ENCODE data around the gene CYP8B1.
A peak's percentile ranks its signal among the peaks of the same experiment; 100 is the strongest.

The CYP8B1 gene

GRCh38 chr3:42851228-42851834 is 24.3 kb downstream of the CYP8B1 start:
- DNase-seq = peak; percentile 77

- peak; percentile 24 for DNase-seq
These were observed 25.4 kb downstream of the CYP8B1 start for GRCh38 chr3:42850263-42850662.

- DNase-seq = peak; percentile 27
These were observed 26.7 kb downstream of the CYP8B1 start for GRCh38 chr3:42849017-42849416.

GRCh38 chr3:42847731-42848130 is 27.9 kb downstream of the CYP8B1 start:
- DNase-seq = peak; percentile 51

- DNase-seq = no peak
These were observed 28.8 kb downstream of the CYP8B1 start for GRCh38 chr3:42846685-42847522.

GRCh38 chr3:42844815-42845214 is 30.9 kb downstream of the CYP8B1 start:
- DNase-seq = no peak

GRCh38 chr3:42844412-42844713 is 31.3 kb downstream of the CYP8B1 start:
- peak; percentile 55 for DNase-seq

- DNase-seq = peak; percentile 29
These were observed 31.8 kb downstream of the CYP8B1 start for GRCh38 chr3:42843713-42844411.

- no peak for DNase-seq
These were observed 34.3 kb downstream of the CYP8B1 start for GRCh38 chr3:42841332-42841731.

GRCh38 chr3:42839616-42840015 is 36.1 kb downstream of the CYP8B1 start:
- peak; percentile 70 for DNase-seq

GRCh38 chr3:42838571-42838970 is 37.1 kb downstream of the CYP8B1 start:
- no peak for DNase-seq

- DNase-seq = no peak
These were observed 39.2 kb downstream of the CYP8B1 start for GRCh38 chr3:42836150-42837123.

GRCh38 chr3:42831321-42831713 is 44.4 kb downstream of the CYP8B1 start:
- peak; percentile 87 for DNase-seq

- peak; percentile 63 for DNase-seq
These were observed 45.0 kb downstream of the CYP8B1 start for GRCh38 chr3:42830437-42831320.

GRCh38 chr3:42829628-42830436 is 45.8 kb downstream of the CYP8B1 start:
- no peak for DNase-seq

- DNase-seq = peak; percentile 80
These were observed 46.5 kb downstream of the CYP8B1 start for GRCh38 chr3:42829083-42829627.

- DNase-seq = no peak
These were observed 48.0 kb downstream of the CYP8B1 start for GRCh38 chr3:42827654-42828053.

- DNase-seq = no peak
These were observed 48.7 kb downstream of the CYP8B1 start for GRCh38 chr3:42827023-42827422.

- DNase-seq = no peak
These were observed 49.5 kb downstream of the CYP8B1 start for GRCh38 chr3:42826141-42826540.

- DNase-seq = peak; percentile 75
These were observed 52.3 kb downstream of the CYP8B1 start for GRCh38 chr3:42823351-42823750.

- no peak for DNase-seq
These were observed 52.9 kb downstream of the CYP8B1 start for GRCh38 chr3:42822828-42823227.

Measured in islet precursor cell (in vitro differentiated cells).